GM18951 (cell line): ENCODE measurements around the gene METTL25.

Experiments
- POLR2A ChIP-seq: IDR thresholded peaks from 4 replicates; pipeline ENCODE4 v1.6.1; 2011; ENCODE audit warnings: mild to moderate bottlenecking; ENCODE audit not compliant: insufficient read length, insufficient read depth; ENCODE audit errors: extremely low read depth
- in situ Hi-C: fragments of 300-500 bp; cut with MboI; formaldehyde crosslinking; loops from one replicate; pipeline ENCODE4 v1.12.0; 2022; ENCODE audit warnings: low sequenced_read_pairs, mixed read lengths, inconsistent platforms; ENCODE audit not compliant: unreplicated experiment

Gene METTL25

DNA sequence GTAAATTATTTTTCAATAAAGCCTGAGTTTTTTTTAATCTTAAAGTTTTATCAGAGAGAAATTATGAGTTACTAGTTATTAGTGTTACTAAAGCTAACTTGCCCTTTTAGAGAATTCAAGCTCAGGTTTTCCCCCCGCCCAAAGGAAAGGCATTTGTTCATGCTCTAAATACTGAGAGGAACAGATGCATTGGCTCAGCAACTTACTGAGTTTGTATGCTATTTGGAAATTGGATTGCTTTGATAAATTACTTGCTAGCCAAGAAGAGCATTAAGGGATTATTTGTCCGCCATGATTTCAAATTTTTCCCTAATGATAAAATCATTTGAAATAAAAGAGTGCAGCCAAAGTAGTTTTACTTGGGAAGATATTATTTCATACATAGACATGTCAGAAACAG is 149.4 kb downstream of the METTL25 start:
- TF ChIP-seq POLR2A = no peak
- in situ Hi-C loops = no loop called here

DNA sequence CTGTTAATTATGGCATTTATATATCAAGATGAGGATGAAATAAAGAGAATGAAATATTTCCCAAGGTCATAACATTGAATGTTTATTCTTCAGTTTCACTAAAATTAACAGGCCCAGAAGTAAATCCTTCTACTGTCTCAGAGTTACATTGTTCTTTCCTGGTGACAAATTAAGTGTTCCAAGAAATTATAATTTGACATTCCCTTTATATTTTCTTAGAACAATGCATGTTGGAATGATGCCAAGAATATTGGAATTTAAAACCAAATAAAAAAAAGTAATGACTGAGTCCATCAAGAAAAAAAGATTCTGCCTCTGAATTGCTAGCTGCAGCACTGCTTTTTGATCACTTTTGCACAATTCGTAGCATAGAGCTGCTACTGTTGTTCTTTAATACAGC is 152.1 kb downstream of the METTL25 start:
- in situ Hi-C loops = no loop called here
- TF ChIP-seq POLR2A = no peak

DNA sequence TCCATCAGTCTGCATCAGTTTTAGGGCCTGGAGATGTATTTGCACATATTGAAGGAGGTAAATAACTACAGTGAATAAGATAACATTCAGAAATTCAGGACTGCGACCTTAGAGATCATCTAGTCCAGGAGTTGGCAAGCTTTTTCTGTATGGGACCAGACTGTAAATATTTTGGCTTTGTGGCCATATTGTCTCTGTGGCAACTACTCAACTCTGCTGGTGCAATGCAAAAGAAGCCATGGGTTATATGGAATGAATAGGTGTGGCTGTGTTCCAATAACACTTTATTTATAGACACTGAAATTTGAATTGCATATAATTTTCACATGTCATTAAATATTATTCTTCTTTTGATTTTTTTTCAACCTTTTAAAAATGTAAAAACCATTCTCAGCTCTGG is 156.6 kb downstream of the METTL25 start:
- in situ Hi-C loops = no loop called here

DNA sequence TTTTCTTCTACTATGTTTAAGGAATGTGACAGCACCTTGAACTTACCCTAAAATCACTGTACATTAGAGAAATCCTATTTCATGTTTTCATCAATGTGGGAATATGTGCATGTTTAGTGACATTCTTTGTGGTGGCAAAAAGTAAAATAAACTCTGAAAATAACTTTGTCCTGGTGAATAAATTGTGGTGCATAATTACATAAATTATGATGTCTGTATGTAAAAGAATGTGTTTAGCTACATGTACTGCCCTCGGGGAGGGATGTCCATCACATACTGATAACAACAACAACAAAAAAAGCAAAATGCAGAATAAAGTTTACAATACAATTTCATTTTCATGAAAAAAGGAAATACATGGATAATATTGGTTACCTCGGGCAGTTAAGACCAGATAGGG is 157.3 kb downstream of the METTL25 start:
- no peak for TF ChIP-seq POLR2A
- in situ Hi-C loops = no loop called here

More for the DNA sequence above, 156.6 kb downstream of the METTL25 start:
- TF ChIP-seq POLR2A = no peak

DNA sequence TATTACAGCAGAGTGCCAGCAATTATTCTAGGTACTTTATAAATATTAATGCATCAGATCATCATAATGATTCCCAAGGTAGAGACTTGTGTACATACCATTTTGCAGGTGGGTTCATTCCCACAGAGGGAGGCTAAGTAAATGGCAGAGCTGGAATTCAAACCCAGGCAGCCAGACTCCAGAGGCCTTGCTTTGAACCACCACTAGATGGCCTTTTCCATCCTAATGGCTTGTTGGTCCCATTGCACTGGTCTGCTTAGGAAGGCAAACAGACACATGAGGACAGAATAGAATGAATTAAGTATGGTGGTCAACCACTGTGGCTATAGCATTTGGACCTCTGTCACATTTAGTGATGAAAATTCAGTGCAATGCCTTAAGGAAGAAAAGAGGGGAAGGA is 158.7 kb downstream of the METTL25 start:
- in situ Hi-C loops = no loop called here

DNA sequence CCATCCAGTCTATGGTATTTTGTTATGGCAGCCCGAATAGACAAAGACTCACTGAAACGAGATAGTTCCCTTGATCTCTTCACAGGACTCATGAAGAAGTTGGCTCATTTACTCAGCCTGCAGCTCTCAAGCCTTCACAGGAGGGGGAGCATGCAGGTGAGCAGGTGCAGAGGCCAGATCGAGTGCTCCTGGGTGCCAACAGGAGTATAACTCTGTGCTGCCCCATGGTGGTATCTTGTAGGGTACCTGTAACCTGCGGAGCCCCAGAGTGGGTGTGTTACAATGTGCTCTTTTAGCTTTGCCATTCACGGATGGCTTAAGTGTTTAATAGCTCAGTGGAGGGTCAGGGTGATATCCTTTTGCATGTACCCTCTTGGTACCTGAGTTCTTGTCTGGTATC is 159.5 kb downstream of the METTL25 start:
- no peak for TF ChIP-seq POLR2A
- in situ Hi-C loops = no loop called here

More for the DNA sequence above, 158.7 kb downstream of the METTL25 start:
- no peak for TF ChIP-seq POLR2A

DNA sequence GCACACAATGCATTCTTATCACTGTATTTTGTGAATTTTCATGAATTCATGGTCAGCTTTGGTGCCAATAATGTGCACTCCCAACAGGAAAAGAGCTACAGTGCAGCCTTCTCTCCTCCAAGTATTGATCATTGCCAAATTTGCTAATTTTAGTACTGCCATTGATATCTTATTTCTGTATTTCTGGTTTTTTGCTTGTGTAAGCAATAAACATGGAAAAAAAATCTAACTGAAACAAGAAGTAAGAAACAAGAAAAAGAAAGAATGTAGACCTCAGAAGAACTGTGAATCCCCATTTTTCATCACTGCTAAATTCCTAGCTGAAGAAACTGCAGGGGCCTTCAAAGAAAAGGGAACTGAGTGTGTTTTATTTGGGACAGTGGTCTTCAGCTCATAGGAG is 161.2 kb downstream of the METTL25 start:
- TF ChIP-seq POLR2A = no peak
- in situ Hi-C loops = no loop called here

DNA sequence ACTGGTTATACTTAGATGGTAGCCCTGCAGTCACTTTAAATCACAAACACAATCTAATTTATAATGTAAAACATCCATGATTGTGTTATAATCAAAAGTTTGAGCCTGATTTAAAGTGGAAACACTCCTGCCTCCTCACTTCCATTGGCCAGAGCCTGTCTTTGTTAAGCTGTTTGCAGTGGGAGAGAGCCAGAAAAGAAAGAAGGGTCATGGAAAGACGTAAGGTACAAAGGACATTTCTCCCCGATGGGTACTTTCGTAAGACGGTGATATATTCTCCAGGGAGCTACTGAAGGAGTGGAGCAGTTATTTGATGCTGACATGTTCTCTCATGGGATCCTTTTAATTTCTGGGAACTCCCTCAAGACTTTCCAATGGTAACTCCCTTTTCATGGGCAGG is 164.0 kb downstream of the METTL25 start:
- in situ Hi-C loops = loop anchor here (10.0 kb wide), 1 partner anchor 103 kb away; no protein-coding TSS in a partner anchor
- no peak for TF ChIP-seq POLR2A

DNA sequence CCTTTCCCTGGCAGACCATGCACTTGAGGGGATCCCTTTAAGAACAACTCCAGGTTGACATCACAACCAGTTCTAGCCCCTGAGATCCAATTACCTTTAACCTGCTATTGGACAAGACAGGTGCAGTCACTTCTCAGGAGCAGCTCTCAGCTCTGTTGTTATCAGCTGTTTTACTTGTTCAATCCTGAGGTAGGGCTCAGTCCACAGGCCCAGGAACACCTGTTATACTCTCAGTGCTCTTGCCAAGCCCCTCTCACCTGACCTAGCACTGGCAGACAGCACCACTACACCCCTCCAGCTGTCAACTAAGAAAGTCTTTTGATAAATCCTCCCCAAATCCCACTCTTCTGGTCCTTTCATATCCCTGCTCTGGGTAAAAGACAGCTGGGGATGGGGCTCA is 164.4 kb downstream of the METTL25 start:
- in situ Hi-C loops = loop anchor here (10.0 kb wide), 1 partner anchor 102 kb away; no protein-coding TSS in a partner anchor
- no peak for TF ChIP-seq POLR2A

DNA sequence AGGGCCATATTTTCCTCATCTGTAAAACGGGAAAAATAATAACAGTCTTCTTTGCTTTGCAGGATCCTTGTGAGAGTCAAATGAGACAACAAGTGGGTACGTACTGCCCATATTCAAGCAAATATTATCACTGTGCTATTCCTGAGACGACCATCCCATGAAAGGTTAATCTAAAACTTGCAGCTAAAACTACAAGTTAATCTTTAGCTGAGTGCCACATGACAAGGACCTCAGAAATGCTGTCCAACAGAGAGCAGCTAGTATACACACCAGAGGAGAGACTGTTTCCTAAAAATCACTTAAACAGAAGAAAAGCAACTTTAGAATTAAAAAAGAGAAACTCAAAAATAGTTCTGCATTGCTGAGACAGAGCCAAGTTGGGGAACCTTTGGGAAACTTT is 165.7 kb downstream of the METTL25 start:
- in situ Hi-C loops = loop anchor here (10.0 kb wide), 1 partner anchor 101 kb away; no protein-coding TSS in a partner anchor
- TF ChIP-seq POLR2A = no peak

DNA sequence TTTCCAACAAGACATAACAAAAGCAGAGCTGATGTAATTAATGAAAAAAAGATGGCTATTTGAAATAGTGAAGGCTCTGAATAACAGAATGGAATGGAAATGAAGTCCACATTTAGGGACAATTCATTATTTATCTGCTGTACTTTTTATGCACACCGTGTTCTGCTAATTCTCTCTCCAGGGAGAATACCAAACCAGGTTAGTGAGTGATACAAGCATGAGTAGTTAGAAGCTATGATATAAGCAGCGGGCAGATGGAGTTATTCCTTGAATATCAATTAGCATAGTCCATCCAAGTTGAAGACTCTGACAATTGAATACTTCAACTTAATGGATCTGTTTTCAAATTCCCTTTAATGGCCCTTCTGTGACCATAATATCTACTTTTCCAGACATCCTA is 166.3 kb downstream of the METTL25 start:
- TF ChIP-seq POLR2A = no peak
- in situ Hi-C loops = loop anchor here (10.0 kb wide), 1 partner anchor 100 kb away; no protein-coding TSS in a partner anchor

DNA sequence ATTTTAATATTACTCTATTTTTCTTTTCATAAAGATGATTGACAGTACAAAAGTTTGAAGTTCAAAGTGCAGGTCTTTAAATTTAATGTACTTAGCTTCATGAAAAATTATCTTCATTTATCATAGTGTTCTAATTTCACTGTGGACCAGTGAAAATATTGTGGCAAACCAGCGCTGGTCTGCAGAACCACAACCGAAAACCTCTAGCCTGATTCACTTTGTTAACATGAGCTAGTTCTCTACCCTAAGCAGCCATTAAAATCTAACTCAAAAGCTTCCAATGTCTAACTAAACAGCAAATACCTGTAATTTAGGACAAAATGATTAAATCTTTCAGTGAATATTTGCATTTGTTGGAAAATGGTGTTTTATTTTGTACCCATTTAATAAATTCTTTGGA is 167.3 kb downstream of the METTL25 start:
- no peak for TF ChIP-seq POLR2A

DNA sequence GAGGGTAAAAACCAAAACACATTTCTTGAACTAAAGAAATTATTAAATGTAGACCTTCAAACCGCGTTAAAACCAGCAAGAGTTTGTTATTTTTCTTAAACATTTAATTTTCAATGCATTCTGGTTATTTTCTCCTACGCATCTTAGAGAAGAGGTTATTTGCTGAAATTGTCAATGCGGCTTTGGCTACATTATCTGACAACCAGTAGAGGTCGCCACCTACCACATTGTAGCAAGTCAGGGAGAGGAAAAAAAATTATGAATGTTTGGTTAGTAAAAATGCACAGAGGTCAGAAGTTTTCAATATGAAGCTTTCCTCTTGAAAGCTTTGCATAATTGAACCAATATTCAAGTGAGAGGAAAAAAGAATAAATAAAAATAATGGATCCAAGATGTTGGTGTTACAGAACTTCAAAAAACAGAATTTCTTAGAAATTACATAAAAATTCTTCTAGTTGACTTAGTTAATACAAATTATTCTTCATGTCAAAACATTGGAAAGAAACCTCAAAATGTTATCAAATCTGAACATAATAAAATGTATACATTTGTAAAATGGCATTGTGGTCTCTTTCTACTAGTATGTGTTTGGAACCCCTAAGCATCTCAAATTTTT is 168.9 kb downstream of the METTL25 start:
- in situ Hi-C loops = loop anchor here (10.0 kb wide), 1 partner anchor 98 kb away; no protein-coding TSS in a partner anchor
- no peak for TF ChIP-seq POLR2A

More for the DNA sequence above, 167.3 kb downstream of the METTL25 start:
- in situ Hi-C loops = loop anchor here (10.0 kb wide), 1 partner anchor 99 kb away; no protein-coding TSS in a partner anchor
